H1 (cell line): ENCODE results near the gene GALNT1. TPM values are rescaled to one million over a fixed set of nuclear protein-coding genes. Genes with fewer than 3 reads are reported as not detected.

Experiments
- RXRA ChIP-seq: IDR thresholded peaks from 2 replicates; pipeline ENCODE4 v1.6.1; 2011; ENCODE audit warnings: low read depth, mild to moderate bottlenecking, low read length, moderate library complexity; ENCODE audit not compliant: insufficient read depth
- polyA plus RNA-seq, 7 experiments: library from polyadenylated mRNA; depleted of rRNA in 3 of 7; stranded (reverse) in 5 of 7; unstranded in 2 of 7; fragments of >200 nt in 5 of 7; fragments of 200-250 nt in 2 of 7; gene quantifications; 1 replicate in 5 of 7; 2 replicates in 1 of 7; 4 replicates in 1 of 7; pipeline versions ENCODE4 v1.2.1 to v1.2.3, GENCODE V29; 2011 to 2013; ENCODE audit warnings: missing spikeins in 2 of 7, mixed read lengths in 2 of 7
- total RNA-seq: library from RNA; stranded (reverse); fragmentation: NEBNext Ultra II Directional; extraction: Animal tissue kit (Norgen Biotek cat#: 25700); gene quantifications from 2 replicates; pipeline ENCODE4 v1.2.1, GENCODE V29; 2021
- TF ChIP-seq, protein P1 (sequence below): fragments of 300-600 bp; sonication (generic); IDR thresholded peaks from 2 replicates; pipeline ENCODE4 v1.7.1; 2012; ENCODE audit warnings: low read length, moderate library complexity, mild to moderate bottlenecking, inconsistent platforms; ENCODE audit not compliant: insufficient replicate concordance

Gene GALNT1
- total and polyA plus RNA-seq, 2 of the 8 experiments (the other 6 are each of a cell fraction or from before 2014, with no cell fraction given) = 22.4 to 101 TPM

DNA sequence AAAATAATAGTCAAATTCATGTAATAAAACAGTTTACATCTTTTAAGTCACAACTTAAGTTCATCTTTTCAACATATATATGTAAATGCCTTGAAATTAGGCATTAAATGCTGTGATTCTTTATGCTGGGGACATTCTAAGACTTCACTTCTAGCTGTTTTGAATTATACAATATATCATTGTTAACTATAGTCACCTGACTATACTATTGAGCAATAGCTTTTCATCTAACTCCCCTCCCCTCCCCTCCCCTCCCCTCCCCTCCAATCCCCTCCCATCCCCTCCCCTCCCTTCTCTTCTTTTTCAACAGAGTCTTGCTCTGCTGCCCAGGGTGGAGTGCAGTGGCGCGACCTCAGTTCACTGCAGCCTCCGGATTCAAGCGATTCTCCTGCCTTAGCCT is 16.2 kb downstream of the GALNT1 start (continued):
- TF ChIP-seq, protein P1, sequence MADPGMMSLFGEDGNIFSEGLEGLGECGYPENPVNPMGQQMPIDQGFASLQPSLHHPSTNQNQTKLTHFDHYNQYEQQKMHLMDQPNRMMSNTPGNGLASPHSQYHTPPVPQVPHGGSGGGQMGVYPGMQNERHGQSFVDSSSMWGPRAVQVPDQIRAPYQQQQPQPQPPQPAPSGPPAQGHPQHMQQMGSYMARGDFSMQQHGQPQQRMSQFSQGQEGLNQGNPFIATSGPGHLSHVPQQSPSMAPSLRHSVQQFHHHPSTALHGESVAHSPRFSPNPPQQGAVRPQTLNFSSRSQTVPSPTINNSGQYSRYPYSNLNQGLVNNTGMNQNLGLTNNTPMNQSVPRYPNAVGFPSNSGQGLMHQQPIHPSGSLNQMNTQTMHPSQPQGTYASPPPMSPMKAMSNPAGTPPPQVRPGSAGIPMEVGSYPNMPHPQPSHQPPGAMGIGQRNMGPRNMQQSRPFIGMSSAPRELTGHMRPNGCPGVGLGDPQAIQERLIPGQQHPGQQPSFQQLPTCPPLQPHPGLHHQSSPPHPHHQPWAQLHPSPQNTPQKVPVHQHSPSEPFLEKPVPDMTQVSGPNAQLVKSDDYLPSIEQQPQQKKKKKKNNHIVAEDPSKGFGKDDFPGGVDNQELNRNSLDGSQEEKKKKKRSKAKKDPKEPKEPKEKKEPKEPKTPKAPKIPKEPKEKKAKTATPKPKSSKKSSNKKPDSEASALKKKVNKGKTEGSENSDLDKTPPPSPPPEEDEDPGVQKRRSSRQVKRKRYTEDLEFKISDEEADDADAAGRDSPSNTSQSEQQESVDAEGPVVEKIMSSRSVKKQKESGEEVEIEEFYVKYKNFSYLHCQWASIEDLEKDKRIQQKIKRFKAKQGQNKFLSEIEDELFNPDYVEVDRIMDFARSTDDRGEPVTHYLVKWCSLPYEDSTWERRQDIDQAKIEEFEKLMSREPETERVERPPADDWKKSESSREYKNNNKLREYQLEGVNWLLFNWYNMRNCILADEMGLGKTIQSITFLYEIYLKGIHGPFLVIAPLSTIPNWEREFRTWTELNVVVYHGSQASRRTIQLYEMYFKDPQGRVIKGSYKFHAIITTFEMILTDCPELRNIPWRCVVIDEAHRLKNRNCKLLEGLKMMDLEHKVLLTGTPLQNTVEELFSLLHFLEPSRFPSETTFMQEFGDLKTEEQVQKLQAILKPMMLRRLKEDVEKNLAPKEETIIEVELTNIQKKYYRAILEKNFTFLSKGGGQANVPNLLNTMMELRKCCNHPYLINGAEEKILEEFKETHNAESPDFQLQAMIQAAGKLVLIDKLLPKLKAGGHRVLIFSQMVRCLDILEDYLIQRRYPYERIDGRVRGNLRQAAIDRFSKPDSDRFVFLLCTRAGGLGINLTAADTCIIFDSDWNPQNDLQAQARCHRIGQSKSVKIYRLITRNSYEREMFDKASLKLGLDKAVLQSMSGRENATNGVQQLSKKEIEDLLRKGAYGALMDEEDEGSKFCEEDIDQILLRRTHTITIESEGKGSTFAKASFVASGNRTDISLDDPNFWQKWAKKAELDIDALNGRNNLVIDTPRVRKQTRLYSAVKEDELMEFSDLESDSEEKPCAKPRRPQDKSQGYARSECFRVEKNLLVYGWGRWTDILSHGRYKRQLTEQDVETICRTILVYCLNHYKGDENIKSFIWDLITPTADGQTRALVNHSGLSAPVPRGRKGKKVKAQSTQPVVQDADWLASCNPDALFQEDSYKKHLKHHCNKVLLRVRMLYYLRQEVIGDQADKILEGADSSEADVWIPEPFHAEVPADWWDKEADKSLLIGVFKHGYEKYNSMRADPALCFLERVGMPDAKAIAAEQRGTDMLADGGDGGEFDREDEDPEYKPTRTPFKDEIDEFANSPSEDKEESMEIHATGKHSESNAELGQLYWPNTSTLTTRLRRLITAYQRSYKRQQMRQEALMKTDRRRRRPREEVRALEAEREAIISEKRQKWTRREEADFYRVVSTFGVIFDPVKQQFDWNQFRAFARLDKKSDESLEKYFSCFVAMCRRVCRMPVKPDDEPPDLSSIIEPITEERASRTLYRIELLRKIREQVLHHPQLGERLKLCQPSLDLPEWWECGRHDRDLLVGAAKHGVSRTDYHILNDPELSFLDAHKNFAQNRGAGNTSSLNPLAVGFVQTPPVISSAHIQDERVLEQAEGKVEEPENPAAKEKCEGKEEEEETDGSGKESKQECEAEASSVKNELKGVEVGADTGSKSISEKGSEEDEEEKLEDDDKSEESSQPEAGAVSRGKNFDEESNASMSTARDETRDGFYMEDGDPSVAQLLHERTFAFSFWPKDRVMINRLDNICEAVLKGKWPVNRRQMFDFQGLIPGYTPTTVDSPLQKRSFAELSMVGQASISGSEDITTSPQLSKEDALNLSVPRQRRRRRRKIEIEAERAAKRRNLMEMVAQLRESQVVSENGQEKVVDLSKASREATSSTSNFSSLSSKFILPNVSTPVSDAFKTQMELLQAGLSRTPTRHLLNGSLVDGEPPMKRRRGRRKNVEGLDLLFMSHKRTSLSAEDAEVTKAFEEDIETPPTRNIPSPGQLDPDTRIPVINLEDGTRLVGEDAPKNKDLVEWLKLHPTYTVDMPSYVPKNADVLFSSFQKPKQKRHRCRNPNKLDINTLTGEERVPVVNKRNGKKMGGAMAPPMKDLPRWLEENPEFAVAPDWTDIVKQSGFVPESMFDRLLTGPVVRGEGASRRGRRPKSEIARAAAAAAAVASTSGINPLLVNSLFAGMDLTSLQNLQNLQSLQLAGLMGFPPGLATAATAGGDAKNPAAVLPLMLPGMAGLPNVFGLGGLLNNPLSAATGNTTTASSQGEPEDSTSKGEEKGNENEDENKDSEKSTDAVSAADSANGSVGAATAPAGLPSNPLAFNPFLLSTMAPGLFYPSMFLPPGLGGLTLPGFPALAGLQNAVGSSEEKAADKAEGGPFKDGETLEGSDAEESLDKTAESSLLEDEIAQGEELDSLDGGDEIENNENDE = no peak
- TF ChIP-seq RXRA = no peak
